Epidermal melanocyte (primary cell): Measurements from ENCODE around the gene FNIP1.
A peak's percentile ranks its signal among the peaks of the same experiment; 100 is the strongest.
"Not testable (repeated sequence)": the region's sequence is repeated elsewhere in the genome, so short reads cannot be mapped to it uniquely, and the experiment has no call there.

ENCODE experiments used
- DNase-seq: peaks from one replicate; pipeline ENCODE4 v3.0.0; 2011; ENCODE audit warnings: low spot score; ENCODE audit not compliant: insufficient read length

Gene FNIP1

DNA sequence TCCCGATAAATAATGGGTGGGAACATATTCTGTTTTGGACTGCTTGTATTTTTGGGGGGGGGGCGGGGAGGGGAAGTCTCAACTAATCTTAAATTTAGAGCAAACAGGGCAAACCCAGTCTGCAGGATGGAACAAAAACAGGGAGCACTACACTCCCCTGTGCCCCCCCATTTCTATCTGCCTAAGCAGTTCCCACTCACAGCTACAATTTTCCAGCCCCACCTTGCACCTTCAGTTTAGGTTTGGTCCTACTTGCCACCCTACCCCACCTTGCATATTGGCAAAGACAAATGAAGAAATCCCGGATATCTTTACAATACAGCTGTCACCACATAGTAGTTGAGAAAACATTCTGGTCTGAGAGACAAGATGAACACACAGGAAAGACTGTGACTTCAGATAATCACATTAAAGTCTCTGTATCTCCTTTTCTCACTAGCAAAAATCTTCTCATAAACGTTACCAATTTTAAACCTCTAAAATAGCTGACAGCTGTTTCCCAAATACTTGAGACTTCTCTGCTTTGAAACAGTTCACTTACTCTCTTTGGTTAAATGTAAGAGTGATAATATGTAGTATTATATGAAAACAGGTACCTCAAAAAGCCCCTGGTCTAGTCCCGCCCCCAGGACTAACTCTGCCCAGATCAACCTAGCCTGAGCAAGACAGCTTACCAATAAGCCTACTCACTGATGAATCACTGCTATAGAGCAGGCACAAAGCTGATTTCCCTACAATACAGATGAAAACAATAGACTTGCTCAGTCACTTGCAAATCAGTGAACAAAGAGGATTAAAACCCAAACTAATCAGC is 156.6 kb downstream of the FNIP1 start:
- no peak for DNase-seq

GRCh38 chr5:131639148-131639547 is 157.7 kb downstream of the FNIP1 start:
- DNase-seq = no peak

DNA sequence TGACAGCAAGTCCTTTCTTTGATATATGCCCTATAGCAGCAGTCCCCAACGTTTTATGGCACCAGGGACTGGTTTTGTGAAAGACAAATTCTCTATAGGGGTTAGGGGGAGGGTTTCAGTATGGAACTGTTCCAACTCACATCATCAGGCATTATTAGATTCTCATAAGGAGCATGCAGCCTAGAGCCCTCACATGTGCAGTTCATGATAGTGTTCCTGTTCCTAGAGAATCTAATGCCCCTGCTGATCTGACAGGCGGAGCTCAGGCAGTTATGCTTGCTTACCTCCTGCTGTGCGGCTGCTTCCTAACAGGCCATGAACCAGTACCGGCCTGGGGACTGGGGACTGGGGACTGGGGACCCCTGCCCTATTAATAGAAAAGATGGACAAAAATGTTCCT is 159.1 kb downstream of the FNIP1 start:
- no peak for DNase-seq

GRCh38 chr5:131635684-131636572 is 160.9 kb downstream of the FNIP1 start:
- DNase-seq = no peak

GRCh38 chr5:131634996-131635683 is 161.7 kb downstream of the FNIP1 start, which contains the start of gene RAPGEF6:
RAPGEF6 (minus strand) TSS chr5:131635229; CDS start chr5:131635030, 199 bp downstream.
- peak; percentile 64 for DNase-seq

DNA sequence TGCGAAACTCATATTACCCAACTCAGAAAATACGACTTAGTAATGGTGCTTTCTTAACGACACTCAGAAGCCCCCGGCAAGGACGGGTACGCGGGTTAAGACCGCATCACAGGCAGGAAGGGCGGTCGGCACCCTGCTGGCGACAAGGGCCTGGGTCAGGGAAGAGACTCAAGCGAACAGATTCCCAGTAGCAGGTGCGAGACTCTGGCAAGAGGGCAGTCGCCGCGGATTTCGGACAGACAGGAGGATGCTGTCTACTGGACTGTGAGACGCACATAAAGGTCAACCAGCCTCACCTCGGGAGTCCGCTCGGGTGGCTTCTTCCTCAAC is 162.2 kb downstream of the FNIP1 start:
- DNase-seq = no peak

- no peak for DNase-seq
Measured at GRCh38 chr5:131634238-131634637, 162.6 kb downstream of the FNIP1 start.

GRCh38 chr5:131633830-131634229 is 163.0 kb downstream of the FNIP1 start:
- DNase-seq = no peak

- DNase-seq = no peak
Measured at GRCh38 chr5:131630963-131631350, 165.9 kb downstream of the FNIP1 start.

DNA sequence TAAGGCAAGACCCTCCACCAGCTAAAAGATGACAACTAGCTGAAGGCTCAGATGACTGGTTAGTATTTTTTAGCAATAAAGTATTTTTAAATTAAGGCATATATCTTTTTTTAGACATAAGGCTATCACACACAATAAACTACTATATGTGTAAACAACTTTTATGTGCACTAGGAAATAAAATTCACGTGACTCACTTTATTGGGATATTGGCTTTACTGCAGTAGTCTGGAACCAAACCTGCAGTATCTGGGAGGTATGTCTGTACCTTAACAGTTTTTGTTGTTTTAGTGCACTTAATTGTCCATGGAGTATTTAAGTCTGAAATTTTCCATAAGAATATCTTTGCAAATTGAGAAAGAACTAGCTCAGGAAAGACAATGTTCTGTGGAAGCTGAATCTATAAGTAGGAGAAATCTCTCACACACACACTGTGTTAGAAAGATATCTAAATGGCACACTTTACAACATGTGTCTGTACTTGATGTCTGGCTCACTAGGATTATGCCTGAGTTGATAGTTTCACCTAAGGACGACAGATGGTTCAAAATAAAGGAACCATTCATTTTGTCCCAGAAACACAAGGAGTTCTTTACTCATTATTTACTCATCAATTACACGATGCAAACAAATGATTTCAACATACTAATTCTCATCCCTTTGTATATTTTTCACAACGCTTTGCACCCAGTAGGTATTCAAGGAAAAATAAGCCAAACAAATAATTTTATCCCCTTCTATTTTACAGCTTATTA is 166.4 kb downstream of the FNIP1 start:
- no peak for DNase-seq

- DNase-seq = no peak
Measured at GRCh38 chr5:131628990-131629389, 167.8 kb downstream of the FNIP1 start.

GRCh38 chr5:131627207-131627865 is 169.5 kb downstream of the FNIP1 start:
- no peak for DNase-seq

- peak; percentile 46 for DNase-seq
Measured at GRCh38 chr5:131622633-131623032, 174.2 kb downstream of the FNIP1 start.

DNA sequence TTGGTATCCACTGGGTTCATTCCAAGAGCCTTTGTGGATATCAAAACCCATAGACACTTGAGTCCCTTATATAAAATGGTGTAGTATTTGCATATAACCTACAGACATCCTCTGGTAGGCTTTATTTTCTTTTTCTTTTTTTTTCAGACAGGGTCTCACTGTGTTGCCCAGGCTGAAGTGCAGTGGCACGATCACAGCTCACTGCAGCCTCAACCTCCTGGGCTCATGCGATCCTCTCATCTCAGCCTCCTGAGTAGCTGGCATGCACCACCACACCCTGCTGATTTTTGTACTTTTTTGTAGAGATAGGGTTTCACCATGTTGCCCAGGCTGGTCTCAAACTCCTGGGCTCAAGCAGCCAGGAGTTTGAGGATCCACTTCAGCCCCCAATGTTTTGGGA is 175.7 kb downstream of the FNIP1 start:
- DNase-seq = not testable (repeated sequence)

DNA sequence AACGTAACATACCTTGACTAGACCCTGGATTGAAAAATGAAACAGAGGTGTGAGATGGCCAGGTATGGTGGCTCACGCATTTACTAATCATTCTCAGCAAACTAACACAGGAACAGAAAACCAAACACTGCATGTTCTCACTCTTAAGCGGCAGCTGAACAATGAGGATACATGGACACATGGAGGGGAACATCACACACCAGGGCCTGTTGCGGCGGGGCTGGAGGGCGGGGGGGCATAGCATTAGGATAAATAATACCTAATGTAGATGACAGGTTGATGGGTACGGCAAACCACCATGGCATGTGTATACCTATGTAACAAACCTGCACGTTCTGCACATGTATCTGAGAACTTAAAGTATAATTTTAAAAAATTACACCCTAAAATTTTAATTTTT is 177.7 kb downstream of the FNIP1 start:
- no peak for DNase-seq

- no peak for DNase-seq
Measured at GRCh38 chr5:131617140-131617822, 179.5 kb downstream of the FNIP1 start.

DNA sequence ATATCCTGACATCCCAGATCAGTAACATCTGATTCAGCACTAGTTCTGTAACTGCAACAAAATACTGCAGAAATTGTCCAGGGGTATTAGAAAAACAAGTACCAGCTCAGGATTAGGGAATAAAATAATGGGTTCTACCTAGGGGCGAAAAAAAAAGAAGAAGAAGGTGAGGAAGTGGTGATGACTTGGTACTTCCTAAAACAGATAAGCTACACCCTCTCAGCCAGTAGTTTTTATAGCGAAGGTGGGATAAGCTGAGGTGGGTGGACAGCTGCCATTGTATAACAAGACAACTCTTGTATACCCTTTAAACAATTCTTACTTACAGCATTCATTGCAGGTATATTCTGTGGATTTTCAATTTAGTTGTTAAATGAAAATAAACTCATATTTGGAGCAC is 180.9 kb downstream of the FNIP1 start:
- DNase-seq = no peak

- DNase-seq = no peak
Measured at GRCh38 chr5:131613423-131613822, 183.4 kb downstream of the FNIP1 start.

GRCh38 chr5:131611064-131611381 is 185.8 kb downstream of the FNIP1 start:
- DNase-seq = no peak
